GM12891 (cell line): ENCODE measurements around the gene NRXN3.

Source experiments
- PAX5 ChIP-seq: IDR thresholded peaks from 2 replicates; pipeline ENCODE4 v1.6.1; 2011; ENCODE audit warnings: low read length, moderate library complexity, mild to moderate bottlenecking; ENCODE audit not compliant: insufficient read depth, severe bottlenecking
- POLR2A ChIP-seq: IDR thresholded peaks from 2 replicates; pipeline ENCODE4 v1.6.1; 2011; ENCODE audit warnings: low read depth, low read length, control low read depth
- POLR2AphosphoS5 ChIP-seq: IDR thresholded peaks from 2 replicates; pipeline ENCODE4 v1.6.1; 2011; ENCODE audit warnings: low read depth, low read length, control low read depth
- POU2F2 ChIP-seq: IDR thresholded peaks from 2 replicates; pipeline ENCODE4 v1.6.1; 2011; ENCODE audit warnings: low read depth, mild to moderate bottlenecking, control low read depth, low read length, moderate library complexity
- SPI1 ChIP-seq: IDR thresholded peaks from 2 replicates; pipeline ENCODE4 v1.6.1; 2011; ENCODE audit warnings: low read depth, low read length, control low read depth
- TAF1 ChIP-seq: IDR thresholded peaks from 2 replicates; pipeline ENCODE4 v1.6.1; 2011; ENCODE audit warnings: low read depth, low read length, control low read depth

DNA sequence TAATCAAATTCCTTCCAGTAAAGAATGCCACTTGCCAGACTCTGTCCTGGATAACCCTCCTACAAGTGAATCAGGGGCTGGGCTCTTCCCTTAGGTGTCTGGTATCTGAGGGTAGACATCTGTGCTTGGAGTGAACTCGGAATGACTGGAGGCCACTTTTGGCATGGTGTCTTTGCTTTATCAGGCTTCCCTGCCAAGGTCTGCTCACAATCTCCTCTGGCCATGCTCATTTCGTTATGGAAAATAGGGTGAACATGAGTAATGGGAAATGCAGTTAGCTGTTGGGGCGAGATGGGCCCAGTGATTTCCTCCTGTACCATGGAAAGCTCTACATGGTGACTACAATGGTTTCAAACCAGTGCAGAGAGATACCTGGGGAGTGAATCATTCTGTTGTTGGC, 212.9 kb downstream of the NRXN3 start:
- TF ChIP-seq TAF1 (no peak), POLR2AphosphoS5 (no peak), POLR2A (no peak), SPI1 (no peak), PAX5 (no peak), POU2F2 (no peak)
